ENCODE results near the gene MAML3.
A peak's percentile ranks its signal among the peaks of the same experiment; 100 is the strongest.
"Not testable (repeated sequence)": the region's sequence is repeated elsewhere in the genome, so short reads cannot be mapped to it uniquely, and the experiment has no call there.

The MAML3 gene

GRCh38 chr4:139961344-139961946 is 192.5 kb downstream of the MAML3 start:
- DNase-seq (ENCODE audit: low spot score) = no peak

GRCh38 chr4:139959396-139959795 is 194.6 kb downstream of the MAML3 start:
- no peak for DNase-seq (ENCODE audit: low spot score)

DNA sequence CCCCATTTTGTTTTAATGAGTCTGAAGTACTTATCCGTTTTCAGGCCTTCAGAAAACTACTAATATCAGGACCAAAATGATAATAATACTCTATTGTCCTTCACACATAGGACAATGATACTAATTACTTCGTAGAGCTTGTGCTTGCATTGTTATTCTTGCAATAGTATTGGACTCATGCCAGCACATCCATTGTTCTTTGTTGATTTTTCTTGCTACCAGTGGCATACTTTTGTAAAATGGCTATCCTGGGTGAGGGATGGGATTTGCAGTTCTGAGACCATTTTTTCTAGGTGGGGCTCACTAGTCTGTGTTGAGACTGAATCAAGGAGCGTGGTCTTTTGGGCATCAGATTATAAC is 195.3 kb downstream of the MAML3 start:
- DNase-seq (ENCODE audit: low spot score) = no peak

- DNase-seq (ENCODE audit: low spot score) = no peak
These were observed 195.8 kb downstream of the MAML3 start for GRCh38 chr4:139957986-139958738.

DNA sequence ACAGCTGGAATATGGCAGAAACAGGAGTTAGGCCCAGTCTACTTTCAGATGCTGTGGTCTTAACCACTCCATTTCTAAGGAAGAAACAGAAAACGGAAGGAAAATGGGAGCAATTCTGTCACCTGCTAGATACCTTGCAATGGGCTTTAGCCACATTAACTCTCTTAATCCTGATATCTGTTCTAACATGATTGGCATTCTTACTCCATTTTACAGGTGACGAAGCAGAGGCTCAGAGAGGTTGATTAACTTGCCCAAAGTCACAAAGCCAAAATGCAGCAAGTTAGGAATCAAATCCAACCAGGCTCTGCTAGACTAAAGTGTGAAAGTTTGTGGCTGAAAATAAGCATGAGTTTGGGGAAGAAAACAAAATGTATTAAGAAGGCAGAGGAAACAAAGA is 196.9 kb downstream of the MAML3 start:
- DNase-seq (ENCODE audit: low spot score) = no peak

- DNase-seq (ENCODE audit: low spot score) = no peak
These were observed 197.4 kb downstream of the MAML3 start for GRCh38 chr4:139956507-139957017.

DNA sequence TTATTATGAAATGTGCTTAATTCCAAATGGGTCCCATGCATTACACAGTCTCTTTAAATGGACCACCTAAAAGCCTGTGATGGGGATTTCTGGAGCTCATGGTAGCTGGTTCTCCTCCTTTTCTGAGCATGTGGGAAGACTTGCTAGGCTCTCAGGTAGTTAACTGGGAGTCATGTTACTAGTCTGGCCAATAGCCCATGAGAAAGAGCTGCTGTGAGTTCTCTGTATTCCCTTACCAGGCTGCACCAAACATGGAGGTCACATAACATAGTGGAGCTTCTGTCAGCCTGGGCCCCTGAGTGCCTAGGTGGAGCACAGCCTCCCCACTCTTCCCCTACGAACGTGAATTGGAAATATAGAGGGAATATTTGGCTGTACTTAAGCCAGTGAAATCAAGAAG is 198.4 kb downstream of the MAML3 start:
- no peak for DNase-seq (ENCODE audit: low spot score)

- no peak for DNase-seq (ENCODE audit: low spot score)
These were observed 199.5 kb downstream of the MAML3 start for GRCh38 chr4:139954512-139954911.

DNA sequence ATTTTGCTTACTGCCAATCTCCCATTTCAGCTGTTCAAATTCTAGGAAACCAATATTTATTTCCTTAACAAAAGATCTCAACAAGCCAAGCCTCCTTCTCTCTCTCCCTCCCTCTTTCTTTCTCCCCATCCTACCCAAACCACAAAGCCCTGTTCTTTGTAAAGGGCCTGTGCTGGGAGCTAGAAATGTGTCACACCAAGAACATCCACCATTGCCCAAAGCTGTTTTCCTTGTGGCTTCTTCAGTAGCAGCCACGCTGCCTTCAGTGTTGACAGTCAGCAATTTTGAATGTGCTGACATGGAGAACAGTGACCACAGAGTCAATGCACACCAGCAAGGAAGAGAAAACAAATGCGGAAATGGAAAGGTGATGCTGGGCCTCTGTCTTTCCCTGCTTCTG is 203.0 kb downstream of the MAML3 start:
- DNase-seq (ENCODE audit: low spot score) = peak; percentile 76

DNA sequence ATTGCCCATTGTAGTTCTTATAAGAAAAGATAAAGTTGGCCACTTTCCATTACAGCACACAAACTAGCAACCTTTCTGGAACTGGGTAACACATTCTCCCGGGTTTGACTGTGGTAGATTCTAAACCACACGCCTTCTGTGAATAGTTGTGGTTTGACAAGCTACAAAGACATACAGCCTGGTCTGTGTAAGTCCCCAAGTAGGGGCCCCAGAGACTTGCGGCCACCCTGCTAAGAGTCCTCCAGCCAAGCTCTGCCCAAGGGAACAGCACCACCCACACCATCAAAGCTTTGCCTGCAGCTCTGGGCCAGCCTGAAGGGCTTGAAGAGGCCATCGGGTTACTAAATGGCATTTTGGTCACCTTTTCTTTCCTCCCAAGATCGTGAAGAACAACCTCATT is 203.4 kb downstream of the MAML3 start:
- DNase-seq (ENCODE audit: low spot score) = peak; percentile 81

DNA sequence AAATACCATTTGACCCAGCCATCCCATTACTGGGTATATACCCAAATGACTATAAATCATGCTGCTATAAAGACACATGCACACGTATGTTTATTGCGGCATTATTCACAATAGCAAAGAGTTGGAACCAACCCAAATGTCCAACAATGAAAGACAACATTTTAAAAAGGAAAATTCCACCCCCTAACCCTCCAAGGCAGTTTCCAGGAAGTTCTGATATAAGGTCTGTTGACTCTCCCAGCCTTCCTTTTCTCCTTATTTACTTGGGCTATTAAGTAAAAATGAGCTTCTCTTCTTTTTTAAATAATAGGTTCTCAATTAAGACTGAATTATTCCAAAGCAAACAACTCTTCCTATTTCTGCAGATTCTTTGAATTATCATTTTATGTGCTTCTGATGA is 209.1 kb downstream of the MAML3 start:
- not testable (repeated sequence) for DNase-seq (ENCODE audit: low spot score)

- DNase-seq (ENCODE audit: low spot score) = no peak
These were observed 210.7 kb downstream of the MAML3 start for GRCh38 chr4:139943277-139943676.

GRCh38 chr4:139942241-139942640 is 211.7 kb downstream of the MAML3 start:
- no peak for DNase-seq (ENCODE audit: low spot score)

- DNase-seq (ENCODE audit: low spot score) = no peak
These were observed 213.4 kb downstream of the MAML3 start for GRCh38 chr4:139940600-139940999.

DNA sequence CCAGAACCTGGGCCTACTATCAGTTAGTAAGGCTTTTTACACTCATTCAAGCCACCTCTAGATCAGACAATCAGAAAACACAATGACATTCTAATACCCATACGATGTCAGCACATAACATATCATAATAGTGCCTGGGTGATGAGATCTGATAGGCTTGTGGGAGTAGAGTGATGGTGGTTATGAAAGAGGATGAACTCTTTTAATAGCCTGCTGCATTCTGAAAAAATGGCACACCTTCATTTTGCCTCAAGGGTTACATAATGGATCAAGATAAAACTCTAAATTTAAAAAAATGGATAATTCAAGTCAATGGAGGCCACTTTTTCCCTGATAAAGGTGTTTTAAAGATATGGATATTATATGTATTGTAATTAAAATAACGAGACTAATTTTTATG is 215.6 kb downstream of the MAML3 start:
- no peak for DNase-seq (ENCODE audit: low spot score)

DNA sequence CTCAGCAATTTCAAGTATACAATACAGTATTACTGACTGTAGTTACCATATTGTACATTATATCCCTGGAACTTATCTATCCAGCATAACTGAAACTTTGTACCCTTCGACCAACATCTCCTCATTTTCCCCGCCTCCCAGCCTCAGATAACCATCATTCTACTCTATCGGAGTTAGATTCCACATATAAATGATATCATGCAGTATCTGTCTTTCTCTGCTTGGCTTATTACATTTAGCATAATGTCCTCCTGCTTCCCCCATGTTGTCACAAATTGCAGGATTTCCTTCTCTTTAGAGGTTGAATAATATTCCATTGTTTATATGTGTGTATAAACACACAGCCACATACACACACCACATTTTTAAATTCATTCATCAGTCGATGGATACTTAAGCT is 218.1 kb downstream of the MAML3 start:
- no peak for DNase-seq (ENCODE audit: low spot score)

- DNase-seq (ENCODE audit: low spot score) = no peak
These were observed 219.2 kb downstream of the MAML3 start for GRCh38 chr4:139934708-139935195.

- no peak for DNase-seq (ENCODE audit: low spot score)
These were observed 219.8 kb downstream of the MAML3 start for GRCh38 chr4:139934057-139934707.

- DNase-seq (ENCODE audit: low spot score) = no peak
These were observed 220.4 kb downstream of the MAML3 start for GRCh38 chr4:139933541-139933940.

- no peak for DNase-seq (ENCODE audit: low spot score)
These were observed 220.9 kb downstream of the MAML3 start for GRCh38 chr4:139933104-139933503.

- no peak for DNase-seq (ENCODE audit: low spot score)
These were observed 229.2 kb downstream of the MAML3 start for GRCh38 chr4:139924782-139925181.

DNA sequence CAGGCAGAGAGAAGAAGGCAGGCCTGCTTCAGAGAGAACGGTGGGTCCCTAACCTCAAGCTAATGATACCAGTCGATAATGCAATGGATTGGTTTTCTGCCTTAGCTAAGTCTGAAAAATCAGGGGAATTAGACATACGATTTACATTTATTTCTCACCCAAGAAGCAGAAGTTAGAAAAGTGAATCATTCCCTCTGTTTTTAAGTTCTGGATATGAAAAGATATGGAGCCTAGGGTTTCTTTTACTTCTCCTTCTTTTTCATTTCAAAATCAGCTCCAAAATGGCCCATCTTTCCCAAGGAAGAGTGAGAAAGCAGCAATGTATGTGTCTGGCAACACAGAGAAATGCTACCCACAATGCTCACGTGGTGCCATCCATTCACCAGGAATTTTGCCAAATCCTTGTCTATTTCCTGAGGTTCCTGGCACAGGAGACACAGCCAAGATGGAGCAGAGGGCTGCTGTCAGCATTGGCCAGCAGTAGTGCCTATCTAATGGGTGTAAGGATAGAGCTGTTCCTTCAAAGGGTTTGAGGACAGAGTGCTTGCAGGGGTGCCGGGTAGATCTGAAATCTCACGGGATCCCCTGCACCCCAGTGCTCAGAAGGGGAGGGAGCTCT is 231.5 kb downstream of the MAML3 start:
- no peak for DNase-seq (ENCODE audit: low spot score)

All from activated CD4-positive, alpha-beta T cell treated with anti-CD3 and anti-CD28 coated beads, Interleukin-2, Interleukin-4, amounts not matched to agents 100 ng/mL and 50 ng/mL, durations not matched to agents 16 hours and 8 hours (primary cell).